IMR-90 (cell line): ENCODE results near the gene MTA1. TPM values are rescaled to one million over a fixed set of nuclear protein-coding genes. Genes with fewer than 3 reads are reported as not detected.

ENCODE experiments used
- ATAC-seq: fragments of 200-7000 bp; cut with Tn5 transposase; 2 replicates; pipeline ENCODE4 v1.9.1; 2020; ENCODE audit warnings: low read depth, mild to moderate bottlenecking, moderate library complexity
- BruUV-seq: library from RNA; stranded (reverse); fragments of 400-500 nt; replicated peaks from 2 replicates; lab custom pipeline; 2021; lab: Mats Ljungman, UMichigan
- CTCF ChIA-PET: fragments of 300-600 bp; formaldehyde crosslinking; extraction: SDS; loops from one replicate; lab custom pipeline; 2021; ENCODE audit warnings: antibody characterized with exemption; lab: Yijun Ruan, JAX
- POLR2A ChIA-PET: fragments of 300-600 bp; sonication (Branson Sonifier 250); formaldehyde crosslinking; loops from one replicate; lab custom pipeline; 2022; ENCODE audit warnings: antibody characterized with exemption; ENCODE audit not compliant: unreplicated experiment; lab: Charles Lee
- DNase-seq: peaks from one replicate; pipeline ENCODE4 v3.0.0; 2013
- H2AFZ ChIP-seq: replicated peaks from 2 replicates; pipeline ENCODE3; 2013; ENCODE audit warnings: low read length, mild to moderate bottlenecking; ENCODE audit not compliant: poor library complexity
- H2AK5ac ChIP-seq: 2 replicates; pipeline ENCODE4 v1.6.1; 2013; ENCODE audit warnings: low read depth, low read length, inconsistent platforms
- H2AK9ac ChIP-seq: replicated peaks from 2 replicates; pipeline ENCODE3; 2013; ENCODE audit warnings: mild to moderate bottlenecking, low read depth, low read length, moderate library complexity; ENCODE audit not compliant: poor library complexity
- H2BK120ac ChIP-seq: 2 replicates; pipeline ENCODE4 v1.6.1; 2013; ENCODE audit warnings: low read depth, low read length, inconsistent platforms
- H2BK15ac ChIP-seq: 3 replicates; pipeline ENCODE4 v1.6.1; 2013; ENCODE audit warnings: low read depth, low read length, inconsistent platforms
- H2BK20ac ChIP-seq: 2 replicates; pipeline ENCODE4 v1.6.1; 2013; ENCODE audit warnings: low read depth, mild to moderate bottlenecking, inconsistent platforms, low read length, moderate library complexity
- H2BK5ac ChIP-seq: 2 replicates; pipeline ENCODE4 v1.6.1; 2013; ENCODE audit warnings: mild to moderate bottlenecking, low read depth, low read length, inconsistent platforms; ENCODE audit not compliant: poor library complexity, severe bottlenecking
- H3K14ac ChIP-seq: replicated peaks from 2 replicates; pipeline ENCODE4 v1.6.1; 2013; ENCODE audit warnings: low read depth, low read length, inconsistent platforms
- H3K18ac ChIP-seq: 2 replicates; pipeline ENCODE4 v1.6.1; 2013; ENCODE audit warnings: low read depth, low read length, control low read depth
- H3K23ac ChIP-seq: 2 replicates; pipeline ENCODE4 v1.6.1; 2013; ENCODE audit warnings: low read depth, low read length, inconsistent platforms
- H3K27ac ChIP-seq: 2 replicates; pipeline ENCODE4 v1.5.1; 2013; ENCODE audit warnings: mild to moderate bottlenecking, control low read depth, low read length; ENCODE audit not compliant: insufficient read depth
- H3K27me3 ChIP-seq: 2 replicates; pipeline ENCODE4 v1.6.1; 2013; ENCODE audit warnings: low read length; ENCODE audit not compliant: control insufficient read depth, insufficient read depth
- H3K36me3 ChIP-seq: 2 replicates; pipeline ENCODE4 v1.6.1; 2013; ENCODE audit warnings: low read length, mixed read lengths; ENCODE audit not compliant: control insufficient read depth, insufficient read depth
- H3K4ac ChIP-seq: 2 replicates; pipeline ENCODE4 v1.6.1; 2013; ENCODE audit warnings: low read depth, low read length, inconsistent platforms
- H3K4me1 ChIP-seq: 2 replicates; pipeline ENCODE4 v1.6.1; 2013; ENCODE audit warnings: low read length, mixed read lengths; ENCODE audit not compliant: control insufficient read depth, insufficient read depth
- H3K4me2 ChIP-seq: 2 replicates; pipeline ENCODE4 v1.6.1; 2013; ENCODE audit warnings: low read depth, mild to moderate bottlenecking, control low read depth, low read length, moderate library complexity
- H3K4me3 ChIP-seq: 2 replicates; pipeline ENCODE4 v1.5.1; 2013; ENCODE audit warnings: low read depth, mild to moderate bottlenecking, control low read depth, low read length, moderate library complexity; ENCODE audit not compliant: insufficient read depth
- H3K56ac ChIP-seq: 2 replicates; pipeline ENCODE4 v1.6.1; 2013; ENCODE audit warnings: low read length, inconsistent platforms; ENCODE audit not compliant: insufficient read depth; ENCODE audit errors: extremely low read depth
- H3K79me1 ChIP-seq, 2 experiments: 2 replicates each; pipeline ENCODE4 v1.6.1; 2013; ENCODE audit warnings: low read length in 2 of 2, inconsistent platforms in 1 of 2, low read depth in 1 of 2
- H3K9ac ChIP-seq: 2 replicates; pipeline ENCODE4 v1.6.1; 2013; ENCODE audit warnings: low read depth, low read length, control low read depth
- H3K9me1 ChIP-seq: 2 replicates; pipeline ENCODE4 v1.6.1; 2013; ENCODE audit warnings: low read length, inconsistent platforms; ENCODE audit not compliant: insufficient read depth
- H3K9me3 ChIP-seq: 2 replicates; pipeline ENCODE4 v1.6.1; 2013; ENCODE audit warnings: low read length; ENCODE audit not compliant: control insufficient read depth, insufficient read depth
- H4K20me1 ChIP-seq: 2 replicates; pipeline ENCODE4 v1.6.1; 2013; ENCODE audit warnings: low read length, inconsistent platforms; ENCODE audit not compliant: insufficient read depth
- H4K5ac ChIP-seq: 2 replicates; pipeline ENCODE4 v1.6.1; 2013; ENCODE audit warnings: mild to moderate bottlenecking, low read depth, low read length, control low read depth
- H4K8ac ChIP-seq, 2 experiments: 2 replicates each; pipeline ENCODE4 v1.6.1; 2013; ENCODE audit warnings: low read depth in 2 of 2, low read length in 2 of 2, control low read depth in 1 of 2, inconsistent platforms in 1 of 2
- H4K91ac ChIP-seq: 2 replicates; pipeline ENCODE4 v1.6.1; 2013; ENCODE audit warnings: low read depth, low read length, inconsistent platforms; ENCODE audit not compliant: insufficient read depth
- BHLHE40 ChIP-seq: fragments of 150-350 bp; IDR thresholded peaks from 2 replicates; pipeline ENCODE4 v1.6.1; 2016; ENCODE audit warnings: mild to moderate bottlenecking, low read depth, low read length
- CEBPB ChIP-seq: IDR thresholded peaks from 2 replicates; pipeline ENCODE4 v1.6.1; 2012; ENCODE audit warnings: low read depth, low read length, improper control_type of control experiment
- CHD1 ChIP-seq: IDR thresholded peaks from 2 replicates; pipeline ENCODE4 v1.6.1; 2012; ENCODE audit warnings: low read depth, low read length, improper control_type of control experiment
- FOS ChIP-seq: fragments of 150-350 bp; IDR thresholded peaks from 2 replicates; pipeline ENCODE4 v1.6.1; 2016; ENCODE audit warnings: low read depth, low read length
- MAFK ChIP-seq: IDR thresholded peaks from 2 replicates; pipeline ENCODE4 v1.6.1; 2012; ENCODE audit warnings: low read depth, low read length, improper control_type of control experiment
- MAZ ChIP-seq: IDR thresholded peaks from 2 replicates; pipeline ENCODE4 v1.6.1; 2012; ENCODE audit warnings: low read depth, mild to moderate bottlenecking, low read length, improper control_type of control experiment, moderate library complexity, borderline replicate concordance
- MXI1 ChIP-seq: IDR thresholded peaks from 2 replicates; pipeline ENCODE4 v1.6.1; 2012; ENCODE audit warnings: low read depth, mild to moderate bottlenecking, low read length, moderate library complexity, borderline replicate concordance
- POLR2A ChIP-seq: IDR thresholded peaks from 2 replicates; pipeline ENCODE4 v1.6.1; 2012; ENCODE audit warnings: mild to moderate bottlenecking, low read depth, low read length
- RCOR1 ChIP-seq: IDR thresholded peaks from 2 replicates; pipeline ENCODE4 v1.6.1; 2012; ENCODE audit warnings: mild to moderate bottlenecking, low read length, improper control_type of control experiment; ENCODE audit not compliant: insufficient replicate concordance
- RFX5 ChIP-seq: IDR thresholded peaks from 2 replicates; pipeline ENCODE4 v1.8.0; 2012; ENCODE audit warnings: low read depth, mild to moderate bottlenecking, low read length, moderate library complexity
- SMC3 ChIP-seq: fragments of 150-350 bp; IDR thresholded peaks from 2 replicates; pipeline ENCODE4 v1.6.1; 2016; ENCODE audit warnings: low read depth, mild to moderate bottlenecking, antibody characterized with exemption, low read length, moderate library complexity
- WGBS, 2 experiments: methylation state at CpG; one replicate each; pipeline versions ENCODE4 v1.1.5 to v1.1.7; 2013; ENCODE audit warnings: missing lambda C conversion rate in 2 of 2; ENCODE audit not compliant: insufficient read length in 1 of 2; ENCODE audit errors: extremely low coverage in 2 of 2; 5-methylcytosine and 5-hydroxymethylcytosine counted together
- dilution Hi-C: fragments of 300-500 bp; cut with HindIII; formaldehyde crosslinking; loops from one replicate; pipeline ENCODE4 v1.14.3; 2018; ENCODE audit warnings: low sequenced_read_pairs; ENCODE audit not compliant: unreplicated experiment
- in situ Hi-C: fragments of 300-500 bp; cut with MboI; formaldehyde crosslinking; loops from 3 replicates; pipeline ENCODE4 v1.14.3; 2019; ENCODE audit warnings: low sequenced_read_pairs, inconsistent platforms, mixed read lengths
- intact Hi-C: fragments of 100-400 bp; cut with micrococcal nuclease; formaldehyde crosslinking; loops from 2 replicates; pipeline ENCODE4 v1.10.0; 2022
- polyA plus RNA-seq, 3 experiments: library from polyadenylated mRNA; depleted of rRNA; stranded (reverse); fragments of >200 nt; gene quantifications; 2 replicates each; pipeline ENCODE4 v1.2.3, GENCODE V29; 2012; ENCODE audit warnings: low replicate concordance in 1 of 3
- total RNA-seq: library from RNA; depleted of rRNA; stranded (reverse); fragments of >200 nt; gene quantifications from 2 replicates; pipeline ENCODE4 v1.2.3, GENCODE V29; 2012
- TF ChIP-seq, protein P1 (sequence below): fragments of 150-350 bp; IDR thresholded peaks from 2 replicates; pipeline ENCODE4 v1.6.1; 2016; ENCODE audit warnings: low read depth, mild to moderate bottlenecking, low read length, moderate library complexity, borderline replicate concordance
- TF ChIP-seq, protein P2 (sequence below): fragments of 150-350 bp; IDR thresholded peaks from 2 replicates; pipeline ENCODE4 v1.6.1; 2017; ENCODE audit warnings: mild to moderate bottlenecking, antibody characterized with exemption, low read length, low read depth
- TF ChIP-seq, protein P3 (sequence below): conservative IDR thresholded peaks from 2 replicates; pipeline ENCODE4 v1.5.1; 2012; ENCODE audit warnings: mild to moderate bottlenecking, low read depth, low read length, improper control_type of control experiment

MTA1 gene
- total and polyA plus RNA-seq, 2 of the 4 experiments (the other 2 are of a cell fraction): 21.5 to 61.6 TPM

DNA sequence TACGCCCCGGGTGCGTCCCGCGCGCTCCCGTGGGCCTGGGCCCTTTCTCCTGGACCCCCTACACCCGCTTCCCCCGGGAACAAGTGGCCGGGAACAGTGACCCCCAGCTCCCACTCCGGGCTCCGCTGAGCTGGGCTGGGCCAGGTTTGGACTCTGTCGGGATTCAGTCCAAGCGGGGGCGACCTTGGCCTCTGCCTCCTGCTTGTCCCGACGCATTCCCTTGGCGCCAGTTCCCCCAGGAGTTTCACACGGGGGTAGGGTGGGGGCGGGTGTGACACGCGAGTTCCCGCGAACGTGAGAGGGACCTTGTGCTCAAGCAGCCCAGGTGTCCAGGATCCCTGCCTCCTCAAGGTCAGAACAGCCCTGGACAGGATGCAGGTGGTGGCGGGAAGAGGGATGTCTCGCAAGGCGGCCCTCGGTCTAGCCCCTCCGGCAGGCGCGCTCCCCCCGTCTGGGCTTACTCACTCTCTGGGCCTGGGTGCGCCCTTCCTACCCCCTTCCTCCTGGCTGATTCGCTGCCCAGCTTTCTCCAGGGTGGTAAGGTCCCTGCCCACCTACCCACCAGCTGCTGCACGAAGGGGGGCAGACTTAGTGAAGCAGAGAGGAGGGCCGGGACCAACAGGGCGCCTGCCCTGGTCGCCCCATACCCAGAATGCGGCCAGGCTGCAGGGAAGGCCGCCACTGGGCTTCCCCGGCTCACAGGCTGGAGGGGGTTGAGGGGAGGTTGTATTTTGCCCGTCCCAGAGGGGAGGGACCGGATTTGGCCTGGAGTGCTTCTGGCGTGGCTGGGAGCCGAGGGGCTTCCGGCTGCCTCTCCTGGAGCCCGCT, 55.9 kb downstream of the MTA1 start:
- DNase-seq: peak; percentile 18
- no peak for TF ChIP-seq CHD1
- no peak for TF ChIP-seq FOS
- TF ChIP-seq MAZ: no peak; the same call in 1 of the 2 replicates
- no peak for TF ChIP-seq MXI1
- no peak for TF ChIP-seq CEBPB
- no peak for TF ChIP-seq SMC3
- TF ChIP-seq, protein P1, sequence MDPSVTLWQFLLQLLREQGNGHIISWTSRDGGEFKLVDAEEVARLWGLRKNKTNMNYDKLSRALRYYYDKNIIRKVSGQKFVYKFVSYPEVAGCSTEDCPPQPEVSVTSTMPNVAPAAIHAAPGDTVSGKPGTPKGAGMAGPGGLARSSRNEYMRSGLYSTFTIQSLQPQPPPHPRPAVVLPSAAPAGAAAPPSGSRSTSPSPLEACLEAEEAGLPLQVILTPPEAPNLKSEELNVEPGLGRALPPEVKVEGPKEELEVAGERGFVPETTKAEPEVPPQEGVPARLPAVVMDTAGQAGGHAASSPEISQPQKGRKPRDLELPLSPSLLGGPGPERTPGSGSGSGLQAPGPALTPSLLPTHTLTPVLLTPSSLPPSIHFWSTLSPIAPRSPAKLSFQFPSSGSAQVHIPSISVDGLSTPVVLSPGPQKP: no peak
- TF ChIP-seq, protein P2, sequence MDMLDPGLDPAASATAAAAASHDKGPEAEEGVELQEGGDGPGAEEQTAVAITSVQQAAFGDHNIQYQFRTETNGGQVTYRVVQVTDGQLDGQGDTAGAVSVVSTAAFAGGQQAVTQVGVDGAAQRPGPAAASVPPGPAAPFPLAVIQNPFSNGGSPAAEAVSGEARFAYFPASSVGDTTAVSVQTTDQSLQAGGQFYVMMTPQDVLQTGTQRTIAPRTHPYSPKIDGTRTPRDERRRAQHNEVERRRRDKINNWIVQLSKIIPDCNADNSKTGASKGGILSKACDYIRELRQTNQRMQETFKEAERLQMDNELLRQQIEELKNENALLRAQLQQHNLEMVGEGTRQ: no peak
- TF ChIP-seq, protein P3, sequence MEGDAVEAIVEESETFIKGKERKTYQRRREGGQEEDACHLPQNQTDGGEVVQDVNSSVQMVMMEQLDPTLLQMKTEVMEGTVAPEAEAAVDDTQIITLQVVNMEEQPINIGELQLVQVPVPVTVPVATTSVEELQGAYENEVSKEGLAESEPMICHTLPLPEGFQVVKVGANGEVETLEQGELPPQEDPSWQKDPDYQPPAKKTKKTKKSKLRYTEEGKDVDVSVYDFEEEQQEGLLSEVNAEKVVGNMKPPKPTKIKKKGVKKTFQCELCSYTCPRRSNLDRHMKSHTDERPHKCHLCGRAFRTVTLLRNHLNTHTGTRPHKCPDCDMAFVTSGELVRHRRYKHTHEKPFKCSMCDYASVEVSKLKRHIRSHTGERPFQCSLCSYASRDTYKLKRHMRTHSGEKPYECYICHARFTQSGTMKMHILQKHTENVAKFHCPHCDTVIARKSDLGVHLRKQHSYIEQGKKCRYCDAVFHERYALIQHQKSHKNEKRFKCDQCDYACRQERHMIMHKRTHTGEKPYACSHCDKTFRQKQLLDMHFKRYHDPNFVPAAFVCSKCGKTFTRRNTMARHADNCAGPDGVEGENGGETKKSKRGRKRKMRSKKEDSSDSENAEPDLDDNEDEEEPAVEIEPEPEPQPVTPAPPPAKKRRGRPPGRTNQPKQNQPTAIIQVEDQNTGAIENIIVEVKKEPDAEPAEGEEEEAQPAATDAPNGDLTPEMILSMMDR: no peak
- no peak for TF ChIP-seq MAFK
- TF ChIP-seq BHLHE40: no peak
- no peak for TF ChIP-seq RFX5
- TF ChIP-seq POLR2A: no peak
- TF ChIP-seq RCOR1: no peak

More for the DNA sequence above, 55.9 kb downstream of the MTA1 start:
- Histone ChIP-seq H4K5ac (peak overlapping the region; percentile 58), H2AK5ac (peak overlapping the region; percentile 58), H3K14ac (peak overlapping the region; percentile 87), H3K4me3 (peak overlapping the region; percentile 99), H2BK120ac (peak overlapping the region; percentile 6; the same call in 1 of the 2 replicates), H3K79me1 (peaks cover 0 to 23% of the 10 kb centered on the region in 2 experiments; a peak in 1 of 4 replicates), H3K9ac (peak overlapping the region; percentile 34), H3K4me1 (peaks cover 15% of the 10 kb centered on the region), H2AK9ac (peak overlapping the region; percentile 96), H4K8ac (peak overlapping the region; percentile 57 to 89; a peak in 2 of 4 replicates), H4K20me1 (peaks cover 10% of the 10 kb centered on the region), H2AFZ (peak overlapping the region; percentile 96), H3K27me3 (no peaks in the 10 kb centered on the region), H2BK5ac (peak overlapping the region; percentile 43), H4K91ac (no peak overlapping the region), H3K56ac (no peak overlapping the region), H3K18ac (no peak overlapping the region), H3K23ac (no peak overlapping the region), H3K9me1 (no peaks in the 10 kb centered on the region), H3K27ac (peak overlapping the region; percentile 28), H3K36me3 (peaks cover 2% of the 10 kb centered on the region; the same call in 1 of the 2 replicates), H3K4ac (peak overlapping the region; percentile 92), H3K9me3 (no peaks in the 10 kb centered on the region), H2BK20ac (no peak overlapping the region), H3K4me2 (peak overlapping the region; percentile 89), H2BK15ac (no peak overlapping the region)
- no peak for ATAC-seq
- ChIA-PET CTCF (no interaction called here), POLR2A (no interaction called here)
- in situ Hi-C loops: no loop called here
- intact Hi-C loops: no loop called here
- dilution Hi-C loops: no loop called here
- no TSS peak for BruUV-seq
- WGBS, 2 experiments: 7% methylated on average over 18 of the region's 48 CpGs; no CpG with 5 or more reads in 1 of the 2 experiments
